CD14-positive monocyte (primary cell): ENCODE results near the gene EEPD1. TPM values are rescaled to one million over a fixed set of nuclear protein-coding genes. Genes with fewer than 3 reads are reported as not detected.

ENCODE experiments used
- DNase-seq, 3 donors: peaks; one replicate each; pipeline ENCODE4 v3.0.0-alpha.2; 2011 to 2022
- H2AFZ ChIP-seq: 2 replicates; pipeline ENCODE4 v1.6.0; 2012; ENCODE audit warnings: mild to moderate bottlenecking, low read depth, low read length, inconsistent platforms; ENCODE audit not compliant: insufficient read depth, poor library complexity, severe bottlenecking
- H3K27ac ChIP-seq, 2 donors: 1 replicate in 1 of 2; 2 replicates in 1 of 2; pipeline ENCODE4 v1.5.1; 2012 to 2013; ENCODE audit warnings: low read length in 2 of 2, control low read depth in 1 of 2, inconsistent platforms in 1 of 2, low read depth in 1 of 2, mild to moderate bottlenecking in 1 of 2
- H3K27me3 ChIP-seq, 2 donors: one replicate each; pipeline versions ENCODE4 v1.6.0 to v1.6.1; 2011 to 2013; ENCODE audit warnings: low read length in 2 of 2; ENCODE audit not compliant: control insufficient read depth in 2 of 2, insufficient read depth in 2 of 2
- H3K36me3 ChIP-seq, 2 donors: replicated peaks in 1 of 2; 1 replicate in 1 of 2; 2 replicates in 1 of 2; pipeline versions ENCODE4 v1.5.1 to v1.6.1; 2012 to 2013; ENCODE audit warnings: low read length in 2 of 2, control low read depth in 1 of 2, inconsistent platforms in 1 of 2, mild to moderate bottlenecking in 1 of 2; ENCODE audit not compliant: insufficient read depth in 2 of 2, control insufficient read depth in 1 of 2
- H3K4me1 ChIP-seq, 2 donors: 1 replicate in 1 of 2; 2 replicates in 1 of 2; pipeline versions ENCODE4 v1.5.1 to v1.6.1; 2012 to 2013; ENCODE audit warnings: low read length in 2 of 2, control low read depth in 1 of 2, inconsistent platforms in 1 of 2, mild to moderate bottlenecking in 1 of 2, moderate library complexity in 1 of 2; ENCODE audit not compliant: insufficient read depth in 2 of 2, control insufficient read depth in 1 of 2
- H3K4me2 ChIP-seq: replicated peaks from 2 replicates; pipeline ENCODE3; 2012; ENCODE audit warnings: low read length, moderate library complexity, mild to moderate bottlenecking; ENCODE audit not compliant: poor library complexity, severe bottlenecking; ENCODE audit errors: extremely low read depth
- H3K4me3 ChIP-seq, 3 experiments: fragments of 200-600 bp in 1 of 3; sonication (generic) in 1 of 3; replicated peaks in 1 of 3; 1 replicate in 2 of 3; 2 replicates in 1 of 3; pipeline ENCODE4 v1.5.1; 2011 to 2013; ENCODE audit warnings: low read length in 3 of 3, mild to moderate bottlenecking in 3 of 3, control low read depth in 2 of 3, low read depth in 2 of 3, inconsistent platforms in 1 of 3, moderate library complexity in 1 of 3
- H3K79me2 ChIP-seq: 2 replicates; pipeline ENCODE4 v1.6.0; 2012; ENCODE audit warnings: mild to moderate bottlenecking, control low read depth, inconsistent platforms, low read length, moderate library complexity; ENCODE audit not compliant: insufficient read depth
- H3K9ac ChIP-seq: 2 replicates; pipeline ENCODE4 v1.6.0; 2017; ENCODE audit warnings: low read length, mild to moderate bottlenecking; ENCODE audit not compliant: insufficient read depth, poor library complexity, severe bottlenecking
- H3K9me3 ChIP-seq, 2 donors: replicated peaks in 1 of 2; 1 replicate in 1 of 2; 2 replicates in 1 of 2; pipeline versions ENCODE4 v1.5.1 to v1.6.1; 2012 to 2013; ENCODE audit warnings: low read length in 2 of 2, control low read depth in 1 of 2; ENCODE audit not compliant: control insufficient read depth in 1 of 2, insufficient read depth in 1 of 2
- H4K20me1 ChIP-seq: 2 replicates; pipeline ENCODE4 v1.6.0; 2012; ENCODE audit warnings: mild to moderate bottlenecking, low read length, control low read depth, moderate library complexity; ENCODE audit not compliant: insufficient read depth
- H3K27ac Mint-ChIP-seq, 7 donors: one replicate each; pipeline ENCODE4 v1.8.0; 2020; ENCODE audit warnings: mild to moderate bottlenecking in 7 of 7, mixed read lengths in 7 of 7, moderate library complexity in 6 of 7, inconsistent platforms in 2 of 7
- H3K27me3 Mint-ChIP-seq, 3 donors: one replicate each; pipeline ENCODE4 v1.8.0; 2021 to 2022; ENCODE audit warnings: low read depth in 3 of 3, mild to moderate bottlenecking in 3 of 3, mixed read lengths in 3 of 3, moderate library complexity in 3 of 3, inconsistent platforms in 1 of 3
- H3K36me3 Mint-ChIP-seq, 2 donors: one replicate each; pipeline ENCODE4 v1.8.0; 2020; ENCODE audit warnings: mixed read lengths in 2 of 2, inconsistent platforms in 1 of 2, mild to moderate bottlenecking in 1 of 2
- H3K4me1 Mint-ChIP-seq: one replicate; pipeline ENCODE4 v1.8.0; 2020; ENCODE audit warnings: mild to moderate bottlenecking, mixed read lengths
- H3K4me3 Mint-ChIP-seq, 2 donors: one replicate each; pipeline ENCODE4 v1.8.0; 2020; ENCODE audit warnings: mild to moderate bottlenecking in 2 of 2, mixed read lengths in 2 of 2, moderate library complexity in 1 of 2
- H3K9me3 Mint-ChIP-seq, 7 donors: one replicate each; pipeline ENCODE4 v1.8.0; 2020 to 2022; ENCODE audit warnings: mixed read lengths in 7 of 7, mild to moderate bottlenecking in 6 of 7, moderate library complexity in 6 of 7, inconsistent platforms in 2 of 7
- CTCF ChIP-seq: fragments of 200-600 bp; IDR thresholded peaks from one replicate; pipeline ENCODE4 v1.8.0; 2022; ENCODE audit warnings: antibody characterized with exemption, mild to moderate bottlenecking
- WGBS: methylation state at CpG from one replicate; pipeline ENCODE4 v1.1.5; 2013; ENCODE audit warnings: missing lambda C conversion rate; ENCODE audit not compliant: insufficient coverage; 5-methylcytosine and 5-hydroxymethylcytosine counted together
- intact Hi-C, 2 donors: fragments of 100-400 bp; cut with micrococcal nuclease; formaldehyde crosslinking; loops; one replicate each; pipeline versions ENCODE4 v1.15.0 to v1.15.1; 2023
- polyA plus RNA-seq, 3 donors: library from polyadenylated mRNA; depleted of rRNA in 1 of 3; unstranded in 2 of 3; stranded (reverse) in 1 of 3; fragments of 300-500 nt in 2 of 3; fragments of >200 nt in 1 of 3; fragmentation: Illumina TruSeq in 2 of 3; gene quantifications; 1 replicate in 2 of 3; 2 replicates in 1 of 3; pipeline ENCODE4 v1.2.3, GENCODE V29; 2012 to 2021

The EEPD1 gene
- polyA plus RNA-seq, 3 donors, result 8.6 to 14.4 (median 12.6) TPM

- Histone ChIP-seq H3K79me2 (no peaks in the 10 kb centered on the region), H3K9ac (no peak overlapping the region), H3K4me2 (no peak overlapping the region), H2AFZ (no peak overlapping the region), H4K20me1 (no peaks in the 10 kb centered on the region), H3K9me3 (no peaks in the 10 kb centered on the region), H3K27ac (no peak overlapping the region), H3K4me1 (peaks cover 0 to 2% of the 10 kb centered on the region in 2 donors), H3K4me3 (no peak overlapping the region), H3K27me3 (no peaks in the 10 kb centered on the region), H3K36me3 (no peaks in the 10 kb centered on the region)
- DNase-seq, result peak in 2 of 3 donors; percentile 6 to 7
- TF ChIP-seq CTCF, result no peak
- WGBS, result 89% methylated on average over 1 of the region's 6 CpGs
- H3K36me3 Mint-ChIP-seq, result no peaks in the 10 kb centered on the region
- no peak overlapping the region for H3K4me3 Mint-ChIP-seq
- no peak overlapping the region for H3K27ac Mint-ChIP-seq
- no peaks in the 10 kb centered on the region for H3K27me3 Mint-ChIP-seq
- intact Hi-C loops, result no loop called here
- no peaks in the 10 kb centered on the region for H3K9me3 Mint-ChIP-seq
- peaks cover 9% of the 10 kb centered on the region for H3K4me1 Mint-ChIP-seq
Observed at GRCh38 chr7:36346260-36346831, 193.3 kb downstream of the EEPD1 start.

- Mint-ChIP-seq H3K27ac (no peak overlapping the region), H3K4me1 (peaks cover 9% of the 10 kb centered on the region)
Observed at GRCh38 chr7:36348256-36348655, 195.2 kb downstream of the EEPD1 start.

More at GRCh38 chr7:36348256-36348655, 195.2 kb downstream of the EEPD1 start:
- H3K36me3 ChIP-seq, result no peaks in the 10 kb centered on the region
- no peak overlapping the region for H3K4me2 ChIP-seq
- TF ChIP-seq CTCF, result no peak
- H4K20me1 ChIP-seq, result no peaks in the 10 kb centered on the region
- no peaks in the 10 kb centered on the region for H3K27me3 ChIP-seq
- intact Hi-C loops, result no loop called here
- no peak overlapping the region for H3K9ac ChIP-seq
- H3K79me2 ChIP-seq, result no peaks in the 10 kb centered on the region
- no peaks in the 10 kb centered on the region for H3K27me3 Mint-ChIP-seq
- no peaks in the 10 kb centered on the region for H3K36me3 Mint-ChIP-seq
- peaks cover 0 to 2% of the 10 kb centered on the region in 2 donors for H3K4me1 ChIP-seq
- no peak overlapping the region for H2AFZ ChIP-seq
- H3K9me3 Mint-ChIP-seq, result no peaks in the 10 kb centered on the region
- H3K4me3 Mint-ChIP-seq, result no peak overlapping the region
- no peaks in the 10 kb centered on the region for H3K9me3 ChIP-seq
- no peak overlapping the region for H3K4me3 ChIP-seq
- H3K27ac ChIP-seq, result no peak overlapping the region
- DNase-seq, result no peak
